ENCODE data around the gene EFNA2. TPM values are rescaled to one million over a fixed set of nuclear protein-coding genes. Genes with fewer than 3 reads are reported as not detected.
"Not testable (repeated sequence)": the region's sequence is repeated elsewhere in the genome, so short reads cannot be mapped to it uniquely, and the experiment has no call there.

The EFNA2 gene
- total and polyA plus RNA-seq, 4 donors: 2.1 to 18.7 (median 10.8) TPM

DNA sequence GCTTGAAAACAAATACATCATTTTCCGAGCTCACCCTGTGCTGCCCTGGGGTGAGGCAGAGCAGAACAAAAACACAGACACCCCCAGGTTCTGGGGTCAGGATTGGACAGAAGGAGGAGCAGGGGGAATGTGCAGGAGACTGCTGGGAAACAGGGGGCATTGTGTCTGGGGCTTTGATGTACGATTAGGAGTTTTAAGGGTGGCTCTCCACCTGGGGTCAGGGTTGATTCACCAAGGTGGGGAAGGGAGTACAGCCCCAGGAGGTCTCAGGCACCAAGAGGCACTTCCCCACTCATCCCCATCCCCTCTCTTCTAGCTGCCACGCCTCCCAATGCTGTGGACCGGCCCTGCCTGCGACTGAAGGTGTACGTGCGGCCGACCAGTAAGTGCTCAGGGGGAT, 12.6 kb downstream of the EFNA2 start:
- Histone ChIP-seq H3K27me3 (ENCODE audit: control insufficient read depth, insufficient read depth, low read length) (no peaks in the 10 kb centered on the region), H3K4me3 (ENCODE audit: low read depth, low read length) (no peak overlapping the region), H3K9me3 (ENCODE audit: control insufficient read depth, insufficient read depth, low read length) (no peaks in the 10 kb centered on the region), H3K27ac (ENCODE audit: low read depth, low read length) (no peak overlapping the region), H3K36me3 (ENCODE audit: control insufficient read depth, insufficient read depth, low read length) (peaks cover 72% of the 10 kb centered on the region), H3K4me1 (ENCODE audit: control insufficient read depth, insufficient read depth, low read length) (peaks cover 30% of the 10 kb centered on the region)
- WGBS (ENCODE audit: insufficient coverage): 88% methylated on average over 6 of the region's 8 CpGs
- no peak for DNase-seq (ENCODE audit: low read depth in 4 of 6, low spot score in 6 of 6)

DNA sequence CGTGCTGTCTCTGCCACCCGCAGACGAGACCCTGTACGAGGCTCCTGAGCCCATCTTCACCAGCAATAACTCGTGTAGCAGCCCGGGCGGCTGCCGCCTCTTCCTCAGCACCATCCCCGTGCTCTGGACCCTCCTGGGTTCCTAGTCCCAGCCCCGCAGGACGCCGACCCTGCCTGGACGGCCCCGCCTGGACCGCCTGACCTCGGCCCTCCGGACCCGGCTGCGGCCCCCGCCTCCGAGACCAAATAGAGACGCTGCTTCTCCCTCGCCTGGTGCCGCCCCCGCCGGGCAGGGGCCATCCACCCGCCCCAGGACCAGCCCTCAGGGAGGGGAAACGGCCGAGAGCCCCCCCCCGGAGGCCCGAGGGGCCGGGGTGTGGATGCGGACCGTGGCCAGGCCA, 14.1 kb downstream of the EFNA2 start:
- WGBS (ENCODE audit: insufficient coverage): 84% methylated on average over 31 of the region's 34 CpGs

DNA sequence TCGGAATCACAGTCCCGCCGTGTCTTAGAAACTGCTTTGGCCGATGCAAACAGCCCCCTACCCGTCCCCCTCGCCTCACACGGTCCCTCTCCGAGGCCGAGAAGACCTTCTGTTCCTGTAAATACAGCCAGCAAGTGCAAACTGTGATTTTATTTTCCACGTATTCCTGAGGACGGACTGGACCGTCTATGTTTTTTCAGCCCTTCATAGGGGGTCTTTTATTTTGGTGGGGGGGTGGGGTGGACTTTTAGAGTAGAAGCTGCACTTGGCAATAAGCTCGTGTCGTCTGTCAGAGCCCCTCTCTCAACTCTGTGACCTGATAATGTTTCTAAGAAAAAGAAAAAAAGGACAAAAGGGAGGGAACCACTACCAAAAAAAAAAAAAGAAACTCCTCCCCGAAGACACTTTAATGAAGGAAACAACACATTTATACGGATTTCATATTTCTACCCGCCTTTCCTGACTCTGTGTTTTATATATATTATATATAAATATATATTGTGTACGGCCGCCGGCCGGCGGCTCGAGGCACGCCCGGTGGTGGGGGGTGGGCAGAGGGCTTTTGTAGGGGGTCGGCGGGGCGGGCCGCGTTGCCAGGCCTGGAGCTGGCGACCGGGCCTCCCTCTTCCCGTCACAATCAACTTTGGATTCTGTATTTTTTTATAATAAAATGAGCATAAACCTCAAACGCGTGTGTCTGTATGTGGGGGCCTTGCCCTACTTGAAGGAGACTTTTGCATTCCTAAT, 15.2 kb downstream of the EFNA2 start:
- DNase-seq (ENCODE audit: low read depth in 4 of 6, low spot score in 6 of 6): no peak
- Histone ChIP-seq H3K4me1 (ENCODE audit: control insufficient read depth, insufficient read depth, low read length) (peaks cover 22% of the 10 kb centered on the region), H3K27me3 (ENCODE audit: control insufficient read depth, insufficient read depth, low read length) (no peaks in the 10 kb centered on the region), H3K4me3 (ENCODE audit: low read depth, low read length) (no peak overlapping the region), H3K9me3 (ENCODE audit: control insufficient read depth, insufficient read depth, low read length) (no peaks in the 10 kb centered on the region), H3K36me3 (ENCODE audit: control insufficient read depth, insufficient read depth, low read length) (peaks cover 51% of the 10 kb centered on the region), H3K27ac (ENCODE audit: low read depth, low read length) (no peak overlapping the region)
- 75% methylated on average over 10 of the region's 35 CpGs for WGBS (ENCODE audit: insufficient coverage)

More for the DNA sequence above, 14.1 kb downstream of the EFNA2 start:
- no peak overlapping the region for H3K4me3 ChIP-seq (ENCODE audit: low read depth, low read length)
- no peaks in the 10 kb centered on the region for H3K27me3 ChIP-seq (ENCODE audit: control insufficient read depth, insufficient read depth, low read length)
- peaks cover 59% of the 10 kb centered on the region for H3K36me3 ChIP-seq (ENCODE audit: control insufficient read depth, insufficient read depth, low read length)
- no peaks in the 10 kb centered on the region for H3K9me3 ChIP-seq (ENCODE audit: control insufficient read depth, insufficient read depth, low read length)
- peaks cover 30% of the 10 kb centered on the region for H3K4me1 ChIP-seq (ENCODE audit: control insufficient read depth, insufficient read depth, low read length)
- H3K27ac ChIP-seq (ENCODE audit: low read depth, low read length): no peak overlapping the region
- no peak for DNase-seq (ENCODE audit: low read depth in 4 of 6, low spot score in 6 of 6)

DNA sequence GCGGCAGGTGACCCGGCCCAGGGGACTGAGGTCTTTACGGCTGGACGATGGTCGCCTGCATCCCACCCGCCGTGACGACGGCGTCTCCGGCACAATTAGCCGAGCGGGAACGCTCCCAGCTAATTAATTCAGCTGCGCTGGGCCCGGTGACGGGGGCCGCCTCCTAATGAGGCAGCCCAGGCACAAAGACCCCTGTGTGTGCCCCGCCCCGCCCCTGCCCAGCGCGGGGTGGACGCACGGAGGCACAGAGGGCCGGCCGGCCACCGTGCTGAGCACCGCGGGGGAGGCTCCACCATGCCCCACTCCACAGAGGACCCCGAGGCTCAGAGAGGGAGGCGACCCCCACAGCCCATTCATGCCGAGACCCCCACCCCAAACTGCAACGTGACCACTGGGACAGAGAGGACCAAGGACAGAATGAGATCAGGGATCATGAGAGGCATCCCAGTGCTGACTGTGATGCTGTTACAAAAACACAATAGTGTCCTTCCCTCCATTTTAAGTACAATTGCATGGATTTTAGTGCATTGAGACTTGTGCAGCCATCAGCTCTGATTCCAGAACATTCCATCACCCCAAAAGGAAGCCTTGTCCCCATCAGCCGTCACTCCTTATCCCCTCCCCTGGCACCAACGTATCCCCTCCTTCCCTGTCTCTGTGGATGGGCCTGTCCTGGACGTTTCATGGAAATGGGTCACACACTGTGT, 17.0 kb downstream of the EFNA2 start:
- peaks cover 35% of the 10 kb centered on the region for H3K36me3 ChIP-seq (ENCODE audit: control insufficient read depth, insufficient read depth, low read length)
- peak overlapping the region; percentile 84 for H3K27ac ChIP-seq (ENCODE audit: low read depth, low read length)
- H3K27me3 ChIP-seq (ENCODE audit: control insufficient read depth, insufficient read depth, low read length): no peaks in the 10 kb centered on the region
- peak in 4 of 6 donors; percentile 48 to 89 (median 76) for DNase-seq (ENCODE audit: low read depth in 4 of 6, low spot score in 6 of 6)
- H3K4me1 ChIP-seq (ENCODE audit: control insufficient read depth, insufficient read depth, low read length): peaks cover 22% of the 10 kb centered on the region
- 15% methylated on average over 22 of the region's 36 CpGs for WGBS (ENCODE audit: insufficient coverage)
- no peaks in the 10 kb centered on the region for H3K9me3 ChIP-seq (ENCODE audit: control insufficient read depth, insufficient read depth, low read length)
- H3K4me3 ChIP-seq (ENCODE audit: low read depth, low read length): peak overlapping the region; percentile 24

DNA sequence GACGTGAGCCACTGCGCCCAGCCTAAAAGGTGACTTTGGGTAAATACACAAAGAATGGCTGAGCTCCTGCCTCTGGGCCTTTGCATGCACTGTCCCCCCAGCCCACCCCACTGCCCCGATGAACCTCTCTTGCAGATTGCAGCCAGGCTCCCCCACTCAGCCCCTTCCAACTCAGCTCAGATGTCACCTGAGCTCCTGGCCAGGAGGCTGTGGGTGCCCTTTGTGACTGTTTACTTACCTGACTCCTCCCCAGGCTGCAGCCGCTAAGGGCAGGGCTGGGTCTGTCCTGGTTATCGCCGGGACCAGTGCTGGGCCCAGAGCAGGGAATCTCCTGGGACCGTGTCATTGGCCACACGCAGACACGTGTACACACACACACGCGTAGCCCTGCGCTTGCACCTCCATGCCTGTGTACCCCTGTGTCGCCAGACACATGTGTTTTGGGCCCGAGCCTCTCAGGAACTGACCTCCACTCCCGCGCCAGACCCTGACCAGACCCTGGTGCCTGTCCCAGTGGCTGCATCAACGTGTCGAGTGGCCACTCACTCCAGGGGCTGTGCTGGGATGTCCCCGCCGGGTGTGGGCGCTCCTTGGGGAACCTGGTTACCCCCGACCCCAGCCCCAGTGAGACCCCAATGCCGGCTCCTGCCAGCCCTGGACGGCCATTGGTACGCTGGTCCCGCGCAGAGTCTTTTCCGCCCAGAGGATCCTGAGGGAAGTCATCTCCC, 18.7 kb downstream of the EFNA2 start:
- 92% methylated on average over 28 of the region's 28 CpGs for WGBS (ENCODE audit: insufficient coverage)
- Histone ChIP-seq H3K9me3 (ENCODE audit: control insufficient read depth, insufficient read depth, low read length) (no peaks in the 10 kb centered on the region), H3K36me3 (ENCODE audit: control insufficient read depth, insufficient read depth, low read length) (peaks cover 19% of the 10 kb centered on the region), H3K27me3 (ENCODE audit: control insufficient read depth, insufficient read depth, low read length) (no peaks in the 10 kb centered on the region), H3K4me3 (ENCODE audit: low read depth, low read length) (no peak overlapping the region), H3K4me1 (ENCODE audit: control insufficient read depth, insufficient read depth, low read length) (peaks cover 22% of the 10 kb centered on the region), H3K27ac (ENCODE audit: low read depth, low read length) (no peak overlapping the region)
- no peak for DNase-seq (ENCODE audit: low read depth in 4 of 6, low spot score in 6 of 6)

DNA sequence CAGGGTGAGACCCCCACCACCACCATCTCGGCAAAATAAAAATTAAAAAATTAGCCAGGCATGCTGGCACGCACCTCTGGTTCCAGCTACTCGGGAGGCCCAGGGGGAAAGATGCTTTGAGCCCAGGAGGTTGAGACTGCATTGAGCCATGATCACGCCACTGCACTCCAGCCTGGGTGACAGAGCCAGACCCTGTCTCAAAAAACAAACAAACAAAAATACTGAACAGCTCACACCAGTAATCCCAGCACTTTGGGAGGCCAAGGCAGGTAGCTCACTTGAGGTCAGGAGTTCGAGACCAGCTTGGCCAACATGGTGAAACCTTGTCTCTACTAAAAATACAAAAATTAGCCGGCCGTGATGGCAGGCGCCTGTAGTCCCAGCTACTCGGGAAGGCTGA, 19.7 kb downstream of the EFNA2 start:
- H3K4me3 ChIP-seq (ENCODE audit: low read depth, low read length); DNase-seq (ENCODE audit: low read depth in 4 of 6, low spot score in 6 of 6); H3K27me3 ChIP-seq (ENCODE audit: control insufficient read depth, insufficient read depth, low read length); H3K36me3 ChIP-seq (ENCODE audit: control insufficient read depth, insufficient read depth, low read length); H3K9me3 ChIP-seq (ENCODE audit: control insufficient read depth, insufficient read depth, low read length); H3K27ac ChIP-seq (ENCODE audit: low read depth, low read length): not testable (repeated sequence)
- peaks cover 25% of the 10 kb centered on the region for H3K4me1 ChIP-seq (ENCODE audit: control insufficient read depth, insufficient read depth, low read length)
- WGBS (ENCODE audit: insufficient coverage): 94% methylated on average over 3 of the region's 9 CpGs

DNA sequence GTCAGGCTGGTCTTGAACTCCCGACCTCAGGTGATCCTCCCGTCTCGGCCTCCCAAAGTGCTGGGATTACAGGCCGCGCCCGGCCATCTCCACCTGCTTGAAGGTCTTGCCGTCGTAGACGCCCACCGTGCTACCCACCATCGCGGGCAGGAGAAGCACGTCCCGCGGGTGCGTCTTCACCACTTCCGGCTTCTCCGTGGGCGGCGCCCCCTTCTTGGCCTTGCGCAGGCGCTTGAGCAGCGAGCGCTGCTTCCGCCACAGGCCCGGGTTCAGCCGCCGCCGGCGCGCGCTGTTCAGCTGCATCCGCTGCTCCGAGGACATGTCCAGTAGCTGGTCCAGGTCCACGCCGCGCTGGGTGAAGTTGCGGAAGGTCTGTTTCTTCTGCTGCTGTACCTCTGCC, 21.6 kb downstream of the EFNA2 start:
- H3K27me3 ChIP-seq (ENCODE audit: control insufficient read depth, insufficient read depth, low read length): no peaks in the 10 kb centered on the region
- peaks cover 19% of the 10 kb centered on the region for H3K4me1 ChIP-seq (ENCODE audit: control insufficient read depth, insufficient read depth, low read length)
- no peak for DNase-seq (ENCODE audit: low read depth in 4 of 6, low spot score in 6 of 6)
- H3K9me3 ChIP-seq (ENCODE audit: control insufficient read depth, insufficient read depth, low read length): no peaks in the 10 kb centered on the region
- 96% methylated on average over 35 of the region's 38 CpGs for WGBS (ENCODE audit: insufficient coverage)
- H3K27ac ChIP-seq (ENCODE audit: low read depth, low read length): no peak overlapping the region
- peaks cover 11% of the 10 kb centered on the region for H3K36me3 ChIP-seq (ENCODE audit: control insufficient read depth, insufficient read depth, low read length)
- H3K4me3 ChIP-seq (ENCODE audit: low read depth, low read length): no peak overlapping the region

DNA sequence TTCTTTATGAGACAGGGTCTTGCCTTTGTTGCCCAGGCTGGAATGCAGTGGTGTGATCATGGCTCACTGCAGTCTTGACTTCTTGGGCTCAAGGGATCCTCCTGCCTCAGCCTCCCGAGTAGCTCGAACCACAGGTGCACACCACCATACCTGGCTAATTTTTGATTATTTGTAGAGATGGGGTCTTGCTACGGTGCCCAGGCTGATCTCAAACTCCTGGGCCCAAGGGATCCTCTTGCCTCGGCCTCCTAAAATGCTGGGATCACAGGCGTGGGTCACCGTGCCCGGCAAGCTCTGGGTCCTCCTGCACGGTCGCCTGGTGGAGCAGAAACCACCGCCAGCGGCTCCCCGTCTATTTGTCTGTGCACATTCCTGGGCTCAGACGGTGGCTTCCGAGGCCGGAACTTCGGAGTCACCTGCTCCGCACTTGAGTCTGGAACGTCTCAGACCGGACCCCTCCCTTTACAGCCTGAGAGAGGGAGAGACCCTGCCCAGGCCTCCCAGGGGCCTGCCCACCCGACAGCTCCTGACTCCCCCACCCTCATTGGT, 22.2 kb downstream of the EFNA2 start:
- Histone ChIP-seq H3K27me3 (ENCODE audit: control insufficient read depth, insufficient read depth, low read length) (no peaks in the 10 kb centered on the region), H3K4me3 (ENCODE audit: low read depth, low read length) (no peak overlapping the region), H3K4me1 (ENCODE audit: control insufficient read depth, insufficient read depth, low read length) (peaks cover 14% of the 10 kb centered on the region), H3K36me3 (ENCODE audit: control insufficient read depth, insufficient read depth, low read length) (peaks cover 11% of the 10 kb centered on the region), H3K9me3 (ENCODE audit: control insufficient read depth, insufficient read depth, low read length) (no peaks in the 10 kb centered on the region), H3K27ac (ENCODE audit: low read depth, low read length) (no peak overlapping the region)
- DNase-seq (ENCODE audit: low read depth in 4 of 6, low spot score in 6 of 6): no peak
- 95% methylated on average over 17 of the region's 20 CpGs for WGBS (ENCODE audit: insufficient coverage)

DNA sequence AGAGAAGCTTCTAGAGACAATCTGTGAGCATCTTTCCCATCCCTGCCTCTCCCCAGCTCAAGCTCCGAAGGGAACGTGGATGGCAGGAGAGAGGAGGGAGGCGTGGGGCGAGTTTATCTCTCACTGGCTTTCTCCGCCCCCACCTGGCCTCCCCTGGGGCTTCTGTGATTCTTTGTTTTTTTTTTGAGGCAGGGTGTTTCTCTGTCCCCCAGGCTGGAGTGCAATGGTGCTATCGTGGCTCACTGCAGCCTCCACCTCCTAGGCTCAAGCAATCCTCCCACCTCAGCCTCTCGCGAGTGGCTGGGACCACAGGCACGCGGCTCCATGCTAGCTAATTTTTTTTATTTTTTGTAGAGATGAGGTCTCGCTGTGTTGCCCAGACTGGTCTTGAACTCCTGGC, 23.0 kb downstream of the EFNA2 start:
- no peaks in the 10 kb centered on the region for H3K9me3 ChIP-seq (ENCODE audit: control insufficient read depth, insufficient read depth, low read length)
- H3K36me3 ChIP-seq (ENCODE audit: control insufficient read depth, insufficient read depth, low read length): peaks cover 15% of the 10 kb centered on the region
- H3K4me3 ChIP-seq (ENCODE audit: low read depth, low read length): no peak overlapping the region
- no peak overlapping the region for H3K27ac ChIP-seq (ENCODE audit: low read depth, low read length)
- WGBS (ENCODE audit: insufficient coverage): 85% methylated on average over 3 of the region's 11 CpGs
- no peaks in the 10 kb centered on the region for H3K27me3 ChIP-seq (ENCODE audit: control insufficient read depth, insufficient read depth, low read length)
- H3K4me1 ChIP-seq (ENCODE audit: control insufficient read depth, insufficient read depth, low read length): peaks cover 11% of the 10 kb centered on the region
- no peak for DNase-seq (ENCODE audit: low read depth in 4 of 6, low spot score in 6 of 6)

Data from spinal cord (tissue), 10 donors.